Gastrocnemius medialis (tissue), 4 donors: Measurements from ENCODE around the gene NUSAP1.

Experiments used
- POLR2A ChIP-seq, 2 donors: fragments of 450-650 bp; IDR thresholded peaks; one replicate each; pipeline ENCODE4 v1.6.1; 2017; ENCODE audit warnings: antibody characterized with exemption in 2 of 2, mild to moderate bottlenecking in 2 of 2, moderate library complexity in 2 of 2
- TF ChIP-seq, protein P1 (sequence below), 5 experiments: fragments of 450-650 bp in 3 of 5; fragments of 200-600 bp in 2 of 5; sonication (generic) in 2 of 5; IDR thresholded peaks in 4 of 5; conservative IDR thresholded peaks in 1 of 5; 1 replicate in 4 of 5; 2 replicates in 1 of 5; pipeline ENCODE4 v1.5.1; 2016 to 2019; ENCODE audit warnings: antibody characterized with exemption in 5 of 5, mild to moderate bottlenecking in 3 of 5, moderate library complexity in 3 of 5

DNA sequence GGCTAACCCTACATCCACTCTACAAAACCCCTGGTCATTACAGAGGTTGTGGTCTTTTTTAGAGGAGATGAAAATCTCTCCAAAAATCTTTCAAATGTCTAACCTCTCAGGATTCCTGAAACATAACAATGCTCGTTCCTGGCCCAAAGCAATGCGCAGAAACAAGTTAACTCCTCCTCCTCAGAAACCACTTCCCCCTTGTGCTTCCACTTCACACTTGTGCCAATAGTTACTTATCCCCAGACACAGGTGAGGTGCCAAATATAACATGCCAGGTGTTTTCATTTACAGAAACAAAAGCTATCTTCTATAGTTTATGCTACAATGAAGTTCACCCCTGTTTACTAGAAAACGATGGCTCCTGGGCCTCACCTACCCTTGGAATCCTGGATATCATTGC, 63.4 kb downstream of the NUSAP1 start:
- TF ChIP-seq, protein P1, sequence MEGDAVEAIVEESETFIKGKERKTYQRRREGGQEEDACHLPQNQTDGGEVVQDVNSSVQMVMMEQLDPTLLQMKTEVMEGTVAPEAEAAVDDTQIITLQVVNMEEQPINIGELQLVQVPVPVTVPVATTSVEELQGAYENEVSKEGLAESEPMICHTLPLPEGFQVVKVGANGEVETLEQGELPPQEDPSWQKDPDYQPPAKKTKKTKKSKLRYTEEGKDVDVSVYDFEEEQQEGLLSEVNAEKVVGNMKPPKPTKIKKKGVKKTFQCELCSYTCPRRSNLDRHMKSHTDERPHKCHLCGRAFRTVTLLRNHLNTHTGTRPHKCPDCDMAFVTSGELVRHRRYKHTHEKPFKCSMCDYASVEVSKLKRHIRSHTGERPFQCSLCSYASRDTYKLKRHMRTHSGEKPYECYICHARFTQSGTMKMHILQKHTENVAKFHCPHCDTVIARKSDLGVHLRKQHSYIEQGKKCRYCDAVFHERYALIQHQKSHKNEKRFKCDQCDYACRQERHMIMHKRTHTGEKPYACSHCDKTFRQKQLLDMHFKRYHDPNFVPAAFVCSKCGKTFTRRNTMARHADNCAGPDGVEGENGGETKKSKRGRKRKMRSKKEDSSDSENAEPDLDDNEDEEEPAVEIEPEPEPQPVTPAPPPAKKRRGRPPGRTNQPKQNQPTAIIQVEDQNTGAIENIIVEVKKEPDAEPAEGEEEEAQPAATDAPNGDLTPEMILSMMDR (IDR thresholded peaks at IDR 0.05 in 4 of 5, conservative IDR thresholded peaks at IDR 0.05 in 1 of 5) = no peak
- TF ChIP-seq POLR2A (IDR thresholded peaks at IDR 0.05) = no peak
